Rectal smooth muscle tissue (tissue), 1 donor: Measurements from ENCODE around the gene FOXD4L1.
"Not testable (repeated sequence)": the region's sequence is repeated elsewhere in the genome, so short reads cannot be mapped to it uniquely, and the experiment has no call there.

ENCODE experiments used
- H3K27ac ChIP-seq: one replicate; pipeline ENCODE4 v1.7.0; 2013; ENCODE audit warnings: low read depth, low read length, inconsistent platforms
- H3K27me3 ChIP-seq: one replicate; pipeline ENCODE4 v1.7.0; 2013; ENCODE audit warnings: low read length; ENCODE audit not compliant: control insufficient read depth, insufficient read depth
- H3K36me3 ChIP-seq: one replicate; pipeline ENCODE4 v1.7.0; 2013; ENCODE audit warnings: low read length; ENCODE audit not compliant: control insufficient read depth, insufficient read depth
- H3K4me1 ChIP-seq: one replicate; pipeline ENCODE4 v1.7.0; 2013; ENCODE audit warnings: low read length; ENCODE audit not compliant: control insufficient read depth, insufficient read depth
- H3K4me3 ChIP-seq: one replicate; pipeline ENCODE4 v1.7.0; 2013; ENCODE audit warnings: low read length
- H3K9ac ChIP-seq: one replicate; pipeline ENCODE4 v1.7.0; 2013; ENCODE audit warnings: low read length

Gene FOXD4L1

DNA sequence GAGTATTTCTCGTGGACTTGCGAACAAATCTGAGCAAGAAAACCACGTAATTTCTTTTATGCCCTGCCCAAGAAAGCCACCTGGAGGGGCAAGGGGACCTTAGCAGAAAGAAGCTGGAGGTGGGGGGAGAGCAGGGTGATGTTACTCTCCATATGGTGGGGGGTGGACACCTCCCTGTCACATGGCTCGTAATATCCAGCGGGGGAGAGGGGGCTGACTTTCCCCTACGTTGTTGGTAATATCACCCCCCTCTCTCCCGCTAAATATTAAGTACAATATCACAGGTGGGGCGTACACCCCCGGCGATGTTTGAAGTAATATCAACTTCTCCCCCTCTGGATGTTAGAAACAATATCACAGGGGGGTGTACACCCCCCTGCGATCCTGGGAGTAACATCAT is 9.7 kb downstream of the FOXD4L1 start:
- not testable (repeated sequence) for H3K27me3 ChIP-seq, H3K27ac ChIP-seq, H3K36me3 ChIP-seq, H3K9ac ChIP-seq, H3K4me1 ChIP-seq, H3K4me3 ChIP-seq

DNA sequence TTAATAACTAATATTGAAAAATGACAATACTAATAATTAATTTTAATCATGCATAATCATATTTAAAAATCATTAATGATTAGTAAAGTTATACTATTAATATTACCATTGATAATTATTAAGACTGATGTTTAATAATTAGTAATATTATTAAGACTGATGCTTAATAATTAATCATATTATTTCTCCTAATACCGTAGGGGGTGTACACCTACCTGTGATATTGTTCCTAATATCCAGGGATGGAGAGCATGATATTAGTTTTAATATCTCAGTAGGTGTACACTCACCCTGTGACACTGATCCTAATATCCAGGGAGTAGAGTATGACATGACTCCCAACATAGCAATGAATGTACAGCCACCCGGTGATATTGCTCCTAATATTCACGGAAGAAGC is 12.4 kb downstream of the FOXD4L1 start:
- not testable (repeated sequence) for H3K27me3 ChIP-seq, H3K9ac ChIP-seq, H3K27ac ChIP-seq, H3K4me3 ChIP-seq, H3K4me1 ChIP-seq, H3K36me3 ChIP-seq

DNA sequence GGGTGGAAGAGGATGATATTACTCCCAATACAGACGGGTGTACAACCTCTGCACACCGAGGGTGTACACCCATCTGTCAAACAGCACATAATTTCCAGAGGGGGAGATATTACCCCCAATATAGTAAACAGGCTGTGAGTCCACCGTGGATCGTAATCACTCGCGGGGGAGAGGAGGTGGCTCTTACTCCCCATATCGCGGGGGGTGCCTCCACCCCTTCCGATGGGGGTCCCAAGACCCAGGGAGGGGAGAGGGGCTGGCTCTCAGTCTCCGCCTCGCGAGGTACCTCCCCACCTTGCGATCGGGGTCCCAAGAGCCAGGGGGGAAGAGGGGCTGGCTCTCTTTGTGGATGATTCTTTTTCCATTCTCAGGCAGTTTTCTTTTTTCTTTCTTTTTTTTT is 13.4 kb downstream of the FOXD4L1 start:
- not testable (repeated sequence) for H3K27me3 ChIP-seq, H3K4me3 ChIP-seq, H3K4me1 ChIP-seq, H3K9ac ChIP-seq, H3K27ac ChIP-seq, H3K36me3 ChIP-seq

DNA sequence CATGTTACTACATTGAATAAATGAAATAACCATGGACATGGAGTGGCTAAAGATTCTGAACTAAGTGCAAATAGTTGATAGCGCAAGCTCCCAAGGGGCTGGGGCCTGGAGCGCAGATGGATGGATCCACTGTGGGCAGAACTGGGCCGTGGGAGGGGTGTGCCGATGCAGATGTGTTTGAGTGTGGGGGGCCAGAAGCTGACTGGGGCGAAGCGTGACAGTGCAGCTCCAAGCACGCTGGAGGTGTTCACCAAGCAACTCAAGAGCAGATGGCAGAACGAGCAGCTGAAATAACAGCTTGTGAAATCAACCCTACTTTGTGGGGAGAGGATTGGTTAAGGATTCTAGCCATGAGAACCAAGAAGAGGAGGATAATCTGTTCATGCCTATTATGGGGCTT is 17.0 kb downstream of the FOXD4L1 start:
- not testable (repeated sequence) for H3K4me3 ChIP-seq, H3K9ac ChIP-seq, H3K27me3 ChIP-seq, H3K36me3 ChIP-seq, H3K4me1 ChIP-seq, H3K27ac ChIP-seq

DNA sequence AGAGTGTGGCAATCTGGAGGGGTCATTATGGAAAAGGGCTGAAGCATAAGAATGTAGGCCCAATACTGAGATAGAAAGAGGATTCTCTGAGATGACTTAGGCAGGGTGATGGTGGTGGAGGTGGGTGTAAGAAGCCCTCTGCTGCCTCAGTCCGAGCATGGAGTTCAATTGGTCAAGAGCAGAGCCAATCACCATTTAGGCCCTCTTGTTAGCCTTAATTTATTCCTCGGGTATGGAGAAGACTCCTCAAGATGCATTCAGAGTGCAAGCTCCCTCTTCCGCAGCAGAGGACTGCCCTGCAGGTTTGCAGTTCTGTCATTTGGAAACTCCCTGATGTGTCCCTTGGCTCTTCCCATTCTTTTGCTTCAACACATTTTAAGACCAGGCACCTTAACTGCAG is 17.5 kb downstream of the FOXD4L1 start:
- H3K9ac ChIP-seq, H3K27me3 ChIP-seq, H3K27ac ChIP-seq: not testable (repeated sequence)

DNA sequence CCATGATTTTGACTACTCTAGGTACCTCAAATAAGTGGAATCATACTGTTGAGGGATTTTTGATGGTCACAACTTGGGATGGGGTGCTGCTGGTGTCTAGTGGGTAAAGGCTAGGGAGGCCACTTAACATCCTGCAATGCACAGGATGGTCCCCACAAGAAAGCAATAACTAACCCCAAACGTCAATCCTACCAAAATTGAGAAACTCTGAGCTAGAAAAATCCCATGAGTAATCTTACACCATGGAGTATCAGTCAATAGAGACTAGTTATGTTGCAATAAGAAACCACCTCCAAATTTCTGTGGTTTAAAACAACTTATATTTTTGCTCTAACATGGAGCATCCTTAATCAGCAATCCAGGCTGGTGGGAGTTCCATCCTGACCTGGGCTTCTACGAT is 18.6 kb downstream of the FOXD4L1 start:
- H3K9ac ChIP-seq, H3K36me3 ChIP-seq, H3K4me1 ChIP-seq, H3K27me3 ChIP-seq, H3K27ac ChIP-seq, H3K4me3 ChIP-seq: not testable (repeated sequence)

More for the DNA sequence above, 17.5 kb downstream of the FOXD4L1 start:
- H3K4me3 ChIP-seq, H3K4me1 ChIP-seq, H3K36me3 ChIP-seq: not testable (repeated sequence)

DNA sequence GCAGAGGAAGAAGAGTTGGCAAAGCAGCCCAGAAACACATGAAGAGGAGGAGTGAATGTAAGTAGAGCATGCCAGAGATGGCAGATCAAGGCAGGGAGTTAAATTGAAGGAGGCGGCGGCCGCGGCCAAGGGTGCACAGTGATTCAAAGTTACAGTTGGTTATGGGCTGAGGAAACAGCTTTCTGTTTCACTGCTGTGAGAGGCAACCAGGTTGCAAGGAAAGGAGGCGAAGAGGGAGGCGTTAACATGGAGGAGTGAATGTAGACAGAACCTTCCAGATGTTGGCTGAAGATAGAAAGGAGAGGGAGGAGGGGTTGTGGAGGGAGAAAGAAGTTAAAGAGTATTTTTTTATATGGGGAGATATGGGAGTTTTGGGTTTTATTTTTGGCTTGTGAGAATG is 22.4 kb downstream of the FOXD4L1 start:
- H3K27ac ChIP-seq, H3K36me3 ChIP-seq, H3K9ac ChIP-seq, H3K4me3 ChIP-seq, H3K4me1 ChIP-seq, H3K27me3 ChIP-seq: not testable (repeated sequence)

DNA sequence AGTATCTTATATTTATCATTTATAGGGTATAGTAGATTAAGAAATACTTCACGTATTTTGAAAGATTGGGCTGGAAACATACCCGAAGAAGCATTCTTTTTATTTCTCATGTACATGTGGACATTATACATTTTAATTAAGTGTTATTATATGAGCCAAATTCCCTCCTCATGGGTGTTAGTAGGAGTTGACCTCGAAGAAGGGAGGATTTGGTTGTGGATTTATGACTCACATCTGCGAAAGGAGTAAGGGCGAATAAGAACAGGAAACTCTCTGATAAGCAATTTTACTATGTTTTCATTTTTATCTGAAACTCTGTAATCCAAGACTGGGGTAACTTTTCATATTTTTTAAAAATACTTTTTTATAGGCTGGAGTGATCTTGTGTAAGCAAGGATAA is 23.0 kb downstream of the FOXD4L1 start:
- not testable (repeated sequence) for H3K36me3 ChIP-seq, H3K4me3 ChIP-seq, H3K27me3 ChIP-seq, H3K9ac ChIP-seq, H3K4me1 ChIP-seq, H3K27ac ChIP-seq

DNA sequence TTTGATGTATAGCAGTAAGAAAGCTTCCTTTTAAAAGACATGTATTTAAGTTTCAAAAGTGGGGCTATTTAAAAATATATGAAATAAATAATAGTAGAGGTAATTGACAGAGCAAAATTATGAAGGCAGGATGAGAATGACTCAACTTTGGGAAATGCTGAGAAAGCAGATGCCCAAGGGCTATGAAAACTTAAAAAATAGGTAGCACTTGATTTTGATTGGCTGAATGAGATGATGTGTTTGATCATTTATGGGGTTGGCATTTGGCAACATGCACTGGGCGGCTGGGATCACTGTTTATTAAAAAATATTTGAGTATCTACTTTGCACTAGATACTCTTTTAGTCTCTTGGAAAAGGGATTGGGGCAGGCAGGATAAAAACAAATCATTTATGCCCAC is 26.5 kb downstream of the FOXD4L1 start:
- H3K4me1 ChIP-seq, H3K27me3 ChIP-seq, H3K27ac ChIP-seq, H3K9ac ChIP-seq, H3K4me3 ChIP-seq, H3K36me3 ChIP-seq: not testable (repeated sequence)

DNA sequence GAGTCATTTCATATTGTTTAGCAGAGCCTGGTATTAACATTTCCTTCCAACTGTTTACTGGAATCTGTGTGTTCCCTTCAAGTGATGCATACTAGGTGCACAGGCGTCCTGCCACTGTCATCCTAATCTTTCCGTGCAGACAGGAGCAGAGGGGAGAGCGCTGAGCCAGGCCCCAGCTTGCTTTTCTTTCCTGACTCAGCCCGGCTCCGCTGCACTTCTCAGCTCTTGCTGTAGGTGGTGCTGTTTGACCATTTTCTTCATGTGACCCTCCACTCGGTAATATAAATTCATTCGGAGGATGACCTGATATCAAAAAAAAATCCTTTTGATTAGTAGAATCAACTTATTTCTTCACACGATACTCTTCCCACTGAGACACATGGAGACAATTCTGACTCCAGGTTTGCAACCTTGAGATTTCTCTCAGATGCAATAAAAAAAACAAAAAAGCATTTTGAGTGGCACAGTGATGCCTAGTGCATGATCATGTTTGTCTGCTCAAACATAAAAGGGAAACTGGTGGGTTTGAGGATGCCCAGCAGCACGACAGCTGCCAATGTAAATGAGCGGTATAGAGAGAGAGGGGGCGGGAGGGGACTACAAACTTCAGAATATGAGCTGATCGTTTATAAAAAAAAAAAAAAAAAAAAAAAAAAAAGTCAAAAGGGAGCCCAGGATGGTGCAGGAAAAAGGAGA is 29.0 kb downstream of the FOXD4L1 start:
- H3K27me3 ChIP-seq, H3K4me1 ChIP-seq, H3K27ac ChIP-seq, H3K9ac ChIP-seq, H3K36me3 ChIP-seq, H3K4me3 ChIP-seq: not testable (repeated sequence)

DNA sequence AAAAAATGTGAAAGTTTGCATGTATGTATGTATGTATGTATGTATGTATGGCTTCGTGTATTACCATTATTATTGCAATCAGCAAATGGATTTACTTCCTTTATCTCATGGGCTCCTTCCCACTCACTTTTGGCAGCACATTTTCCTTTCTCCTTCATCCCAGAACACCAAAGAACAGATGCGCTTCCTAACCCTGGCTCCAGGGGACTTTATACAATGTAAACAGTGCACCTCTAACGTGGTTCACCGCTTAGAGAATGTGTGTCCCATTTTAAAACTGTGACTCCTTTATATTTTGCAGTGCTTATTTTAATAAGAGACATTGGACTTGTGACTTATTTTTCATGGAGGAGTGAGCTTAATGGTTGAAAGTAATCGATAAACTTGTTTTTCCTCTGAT is 29.7 kb downstream of the FOXD4L1 start:
- H3K4me3 ChIP-seq, H3K9ac ChIP-seq, H3K27ac ChIP-seq, H3K27me3 ChIP-seq, H3K4me1 ChIP-seq, H3K36me3 ChIP-seq: not testable (repeated sequence)

DNA sequence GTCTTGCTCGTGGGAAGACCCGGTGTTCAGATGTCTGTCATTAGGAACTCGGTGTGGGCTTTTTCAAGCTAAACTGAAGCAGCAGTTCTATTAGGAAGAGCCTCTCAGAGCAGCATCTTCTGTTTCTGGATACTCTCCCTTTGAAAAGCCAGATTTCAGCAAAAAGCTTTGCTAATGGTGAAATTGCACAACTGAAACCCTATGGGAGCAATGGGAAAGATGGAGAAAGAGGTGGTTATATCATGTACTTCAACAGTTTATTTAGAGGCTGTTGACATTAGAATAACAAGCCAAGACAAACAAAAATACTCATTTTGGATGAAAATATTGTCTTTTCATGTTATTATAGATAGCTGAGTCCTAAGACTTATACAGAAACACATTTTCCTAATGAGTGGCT is 30.4 kb downstream of the FOXD4L1 start:
- not testable (repeated sequence) for H3K27ac ChIP-seq, H3K9ac ChIP-seq, H3K4me3 ChIP-seq, H3K36me3 ChIP-seq, H3K27me3 ChIP-seq, H3K4me1 ChIP-seq

DNA sequence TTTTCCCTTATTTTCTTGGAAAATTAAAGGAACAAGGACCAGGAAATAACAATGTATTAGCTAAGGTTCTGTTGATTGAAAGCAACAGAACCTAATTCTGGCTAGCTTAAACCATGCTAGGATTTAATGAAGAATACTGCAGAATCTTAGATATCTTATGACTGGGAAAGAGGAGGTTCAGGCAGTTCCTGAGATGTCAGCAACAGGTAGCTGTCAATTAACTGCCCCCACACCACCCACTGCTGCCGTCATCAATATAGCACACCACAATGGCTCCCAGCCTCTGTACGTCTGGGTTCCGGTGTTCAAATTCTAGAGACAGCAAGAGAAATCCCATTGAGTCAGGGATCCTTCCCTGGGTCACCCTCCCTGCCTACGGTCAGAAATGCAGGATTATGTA is 34.5 kb downstream of the FOXD4L1 start:
- H3K36me3 ChIP-seq, H3K27ac ChIP-seq, H3K27me3 ChIP-seq, H3K4me3 ChIP-seq, H3K4me1 ChIP-seq, H3K9ac ChIP-seq: not testable (repeated sequence)
